ENCODE measurements around the gene NEUROD2. TPM values are rescaled to one million over a fixed set of nuclear protein-coding genes. Genes with fewer than 3 reads are reported as not detected.
A peak's percentile ranks its signal among the peaks of the same experiment; 100 is the strongest.
"Not testable (repeated sequence)": the region's sequence is repeated elsewhere in the genome, so short reads cannot be mapped to it uniquely, and the experiment has no call there.

NEUROD2 gene
- total RNA-seq, 1 donor from 2014 or later: not detected

- DNase-seq (ENCODE audit: low spot score) (no peak), ATAC-seq (peak; percentile 79)
These were observed 15.5 kb downstream of the NEUROD2 start for GRCh38 chr17:39591958-39592954.

GRCh38 chr17:39590180-39590579 lies 17.5 kb downstream of the NEUROD2 start:
- not testable (repeated sequence) for ATAC-seq; DNase-seq (ENCODE audit: low spot score)

- ATAC-seq: no peak
These were observed 25.1 kb downstream of the NEUROD2 start for GRCh38 chr17:39582658-39583057.

GRCh38 chr17:39581759-39582085 lies 26.0 kb downstream of the NEUROD2 start:
- ATAC-seq (no peak), DNase-seq (ENCODE audit: low spot score) (no peak)

More at GRCh38 chr17:39582658-39583057, 25.1 kb downstream of the NEUROD2 start:
- no peak for DNase-seq (ENCODE audit: low spot score)

GRCh38 chr17:39581071-39581758 lies 26.5 kb downstream of the NEUROD2 start:
- ATAC-seq (no peak), DNase-seq (ENCODE audit: low spot score) (no peak)

- DNase-seq (ENCODE audit: low spot score) (no peak), ATAC-seq (no peak)
These were observed 27.6 kb downstream of the NEUROD2 start for GRCh38 chr17:39580082-39580468.

GRCh38 chr17:39579318-39580081 lies 28.2 kb downstream of the NEUROD2 start:
- DNase-seq (ENCODE audit: low spot score): no peak
- peak; percentile 50 for ATAC-seq

GRCh38 chr17:39578272-39578671 lies 29.4 kb downstream of the NEUROD2 start:
- DNase-seq (ENCODE audit: low spot score) (no peak), ATAC-seq (no peak)

GRCh38 chr17:39576187-39576586 lies 31.5 kb downstream of the NEUROD2 start:
- no peak for ATAC-seq
- DNase-seq (ENCODE audit: low spot score): no peak

- ATAC-seq: peak; percentile 93
- DNase-seq (ENCODE audit: low spot score): peak; percentile 65
These were observed 34.0 kb downstream of the NEUROD2 start for GRCh38 chr17:39573447-39574298.

- ATAC-seq: no peak
- no peak for DNase-seq (ENCODE audit: low spot score)
These were observed 35.6 kb downstream of the NEUROD2 start for GRCh38 chr17:39572121-39572520.

GRCh38 chr17:39569126-39569525 lies 38.6 kb downstream of the NEUROD2 start:
- ATAC-seq (no peak), DNase-seq (ENCODE audit: low spot score) (no peak)

GRCh38 chr17:39568702-39569101 lies 39.0 kb downstream of the NEUROD2 start:
- DNase-seq (ENCODE audit: low spot score) (no peak), ATAC-seq (no peak)

- no peak for ATAC-seq
- no peak for DNase-seq (ENCODE audit: low spot score)
These were observed 41.4 kb downstream of the NEUROD2 start for GRCh38 chr17:39566094-39566850.

- DNase-seq (ENCODE audit: low spot score) (no peak), ATAC-seq (no peak)
These were observed 43.4 kb downstream of the NEUROD2 start for GRCh38 chr17:39564211-39564848.

- ATAC-seq (no peak), DNase-seq (ENCODE audit: low spot score) (no peak)
These were observed 44.2 kb downstream of the NEUROD2 start for GRCh38 chr17:39563476-39563875.

GRCh38 chr17:39562976-39563375 lies 44.7 kb downstream of the NEUROD2 start:
- no peak for ATAC-seq
- DNase-seq (ENCODE audit: low spot score): no peak

- ATAC-seq: no peak
- DNase-seq (ENCODE audit: low spot score): no peak
These were observed 45.3 kb downstream of the NEUROD2 start for GRCh38 chr17:39562395-39562794.

- DNase-seq (ENCODE audit: low spot score) (no peak), ATAC-seq (no peak)
These were observed 51.3 kb downstream of the NEUROD2 start for GRCh38 chr17:39556423-39556822.

Measured in left lobe of liver (tissue), 2 donors.